GM19328 (cell line): Measurements from ENCODE around the gene DNAAF1.
A peak's percentile ranks its signal among the peaks of the same experiment; 100 is the strongest.
"Not testable (repeated sequence)": the region's sequence is repeated elsewhere in the genome, so short reads cannot be mapped to it uniquely, and the experiment has no call there.

ENCODE experiments used
- ATAC-seq: cut with Tn5 transposase; IDR thresholded peaks from one replicate; pipeline ENCODE4 v1.9.1; 2021; ENCODE audit warnings: mild to moderate bottlenecking, moderate library complexity; ENCODE audit not compliant: unreplicated experiment

Gene DNAAF1

DNA sequence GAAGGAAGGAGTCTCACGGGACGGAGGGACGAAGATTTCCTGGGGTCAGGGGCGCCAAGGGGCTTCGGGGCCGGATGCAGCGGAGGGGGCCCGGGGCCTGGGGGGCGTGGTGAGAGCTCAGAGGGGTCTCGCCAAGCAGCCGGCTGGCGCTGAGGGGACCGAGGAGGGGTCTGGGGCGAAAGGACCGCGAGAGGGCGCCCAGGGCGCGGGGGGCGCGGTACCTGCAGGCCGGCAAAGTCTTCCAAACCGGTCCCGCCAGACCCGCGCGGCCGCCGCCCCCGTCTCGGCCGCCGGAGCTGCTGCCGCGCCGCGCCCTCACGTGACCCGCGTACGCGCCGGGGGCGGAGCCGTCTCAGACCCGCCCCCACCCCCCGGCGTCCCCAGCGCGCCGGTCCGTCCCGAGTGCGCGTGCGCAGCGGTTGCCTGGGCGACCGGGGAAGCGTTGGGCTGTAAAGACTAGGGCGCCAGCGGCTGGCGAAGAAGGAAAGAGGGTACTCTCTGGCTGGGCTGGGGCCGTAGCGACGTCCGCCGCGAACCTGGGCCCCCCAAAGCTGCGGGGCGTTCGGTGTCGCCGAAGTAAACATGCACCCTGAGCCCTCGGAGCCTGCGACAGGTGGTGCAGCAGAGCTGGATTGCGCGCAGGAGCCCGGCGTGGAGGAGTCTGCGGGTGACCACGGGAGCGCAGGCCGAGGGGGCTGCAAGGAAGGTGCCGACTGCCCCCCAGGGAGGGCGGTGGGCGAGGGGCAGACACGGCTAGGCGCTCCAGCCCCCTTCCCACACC is at the start of gene DNAAF1, which contains the start of gene HSDL1:
Gene DNAAF1, plus strand, starts transcription at position 450 of the 781 bp plus-strand sequence. Its CDS starts 133 bp downstream, at position 583.
Gene HSDL1, minus strand, starts transcription at position 319 of the 781 bp plus-strand sequence. CDS start 13,856 bp downstream, outside the sequence.
- peak; percentile 92 for ATAC-seq

DNA sequence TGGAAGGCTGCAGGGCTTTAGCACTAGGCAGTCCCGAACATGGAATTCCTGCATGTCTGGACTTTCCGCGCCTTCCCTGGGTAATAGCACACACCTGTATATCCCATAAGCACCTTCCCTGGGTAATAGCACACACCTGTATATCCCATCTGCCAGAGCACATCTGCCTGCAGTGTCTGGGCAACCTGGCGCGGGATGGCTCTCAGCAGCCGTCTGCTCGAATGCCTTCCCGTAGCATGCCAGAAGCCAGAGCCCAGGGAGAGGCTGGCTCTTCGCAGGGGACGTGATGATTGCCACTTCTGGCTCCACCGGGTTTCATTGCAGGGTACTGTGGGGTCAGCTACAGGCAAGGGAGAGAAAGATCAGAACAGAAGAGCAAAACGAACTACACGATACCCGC is 49.6 kb upstream of the DNAAF1 start:
- no peak for ATAC-seq

DNA sequence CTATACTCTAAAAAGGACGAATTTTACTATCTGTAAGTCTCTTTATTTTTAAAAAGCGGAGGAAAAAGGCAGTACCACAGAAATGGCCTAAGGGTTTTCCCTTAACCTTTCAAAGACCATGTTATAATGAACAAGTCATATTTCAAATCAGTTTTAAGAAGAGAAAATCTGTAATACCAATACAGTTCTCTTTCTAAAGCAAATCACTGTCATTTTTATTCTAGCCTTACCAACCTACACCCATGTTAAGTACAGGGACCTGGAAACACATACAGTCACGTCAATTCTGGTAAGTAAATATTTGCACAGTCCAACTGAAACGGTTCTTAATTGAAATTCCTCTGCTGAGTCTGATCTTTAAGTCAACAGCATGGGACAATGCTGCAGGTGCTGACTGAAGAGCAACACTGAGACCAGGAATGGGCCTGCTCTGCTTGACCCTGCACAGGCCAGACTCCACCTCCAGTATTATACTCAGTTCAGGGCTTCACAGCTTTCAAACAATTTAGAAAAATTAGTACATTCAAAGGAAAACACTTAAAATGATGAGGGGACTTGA is 48.6 kb upstream of the DNAAF1 start:
- ATAC-seq, result no peak

DNA sequence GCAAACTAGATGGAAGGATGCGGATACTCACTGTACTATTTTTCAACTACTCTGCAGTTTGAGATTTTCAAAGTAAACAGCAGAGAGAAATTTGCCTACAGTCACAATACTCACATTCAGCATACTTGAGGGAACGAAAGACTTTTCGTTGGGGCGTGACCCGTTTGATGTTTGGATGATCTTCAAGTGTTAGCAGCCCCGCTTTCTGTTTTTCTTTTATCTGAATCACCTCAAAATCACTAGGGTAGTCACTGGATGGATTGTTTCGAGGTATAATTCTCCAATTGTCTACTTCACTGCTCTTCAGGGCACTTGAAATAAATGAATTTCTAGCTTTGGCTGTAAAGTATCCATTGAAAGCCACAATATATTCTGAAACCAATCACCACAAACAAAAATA is 46.2 kb upstream of the DNAAF1 start:
- no peak for ATAC-seq

DNA sequence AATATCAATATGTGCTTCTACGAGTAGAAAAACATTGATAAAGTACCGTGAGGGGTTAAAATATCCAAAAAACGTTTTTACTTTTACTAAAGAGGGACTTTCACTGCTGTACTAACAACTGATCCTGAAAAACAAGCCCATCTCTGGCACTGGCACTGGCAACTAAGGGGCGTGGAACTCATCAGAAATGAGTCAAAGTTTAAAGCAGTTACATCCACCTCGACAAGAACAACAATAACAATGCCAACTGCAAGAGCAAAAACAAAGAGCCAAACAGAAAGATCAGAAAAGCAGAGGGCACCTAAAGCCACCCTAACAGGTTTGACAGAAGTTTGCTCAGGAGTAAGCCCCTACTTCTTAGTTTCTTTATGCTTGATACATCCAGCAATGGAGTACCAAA is 41.4 kb upstream of the DNAAF1 start:
- ATAC-seq, result no peak

DNA sequence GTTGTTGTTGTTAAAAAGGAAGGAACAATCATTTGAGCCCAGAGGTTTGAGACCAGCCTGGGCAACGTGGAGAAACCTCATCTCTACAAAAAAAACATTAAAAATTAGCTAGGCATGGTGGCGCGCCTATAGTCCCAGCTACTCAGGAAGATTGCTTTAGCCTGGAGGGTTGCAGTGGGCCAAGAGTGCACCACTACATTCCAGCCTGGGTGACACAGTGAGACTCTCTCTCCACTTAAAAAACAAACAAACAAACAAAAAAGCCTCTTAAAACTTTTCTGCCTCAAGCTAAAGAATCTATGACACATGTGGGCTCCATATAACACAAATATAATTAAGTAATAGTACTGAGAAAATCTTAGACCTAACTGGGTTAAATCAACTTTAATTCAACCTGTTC is 40.9 kb upstream of the DNAAF1 start:
- ATAC-seq, result no peak

DNA sequence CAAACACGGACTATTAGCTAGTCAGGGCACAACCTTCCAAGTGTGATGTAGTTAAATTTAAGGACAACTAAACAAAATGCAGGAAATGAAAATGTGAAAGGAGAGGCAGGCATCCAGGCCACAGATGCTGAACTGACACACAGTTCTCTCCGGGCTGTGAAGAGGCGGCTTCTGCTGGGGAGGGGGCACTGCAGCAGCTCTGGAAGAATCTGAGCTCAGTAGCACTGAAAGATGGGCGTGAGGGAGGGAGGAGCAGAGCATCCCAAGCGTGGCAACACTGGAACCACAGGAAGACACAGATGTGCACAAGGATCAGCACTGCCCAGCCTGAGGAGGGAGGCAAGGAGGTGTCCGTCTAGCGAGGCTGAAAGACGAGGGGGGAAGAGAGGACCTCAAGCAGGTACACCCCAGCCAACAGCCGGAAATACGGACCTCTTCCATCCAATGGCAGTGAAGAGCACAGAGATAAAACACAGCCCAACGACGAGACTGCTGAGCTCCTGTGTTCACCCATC is 39.8 kb upstream of the DNAAF1 start:
- ATAC-seq, result no peak

DNA sequence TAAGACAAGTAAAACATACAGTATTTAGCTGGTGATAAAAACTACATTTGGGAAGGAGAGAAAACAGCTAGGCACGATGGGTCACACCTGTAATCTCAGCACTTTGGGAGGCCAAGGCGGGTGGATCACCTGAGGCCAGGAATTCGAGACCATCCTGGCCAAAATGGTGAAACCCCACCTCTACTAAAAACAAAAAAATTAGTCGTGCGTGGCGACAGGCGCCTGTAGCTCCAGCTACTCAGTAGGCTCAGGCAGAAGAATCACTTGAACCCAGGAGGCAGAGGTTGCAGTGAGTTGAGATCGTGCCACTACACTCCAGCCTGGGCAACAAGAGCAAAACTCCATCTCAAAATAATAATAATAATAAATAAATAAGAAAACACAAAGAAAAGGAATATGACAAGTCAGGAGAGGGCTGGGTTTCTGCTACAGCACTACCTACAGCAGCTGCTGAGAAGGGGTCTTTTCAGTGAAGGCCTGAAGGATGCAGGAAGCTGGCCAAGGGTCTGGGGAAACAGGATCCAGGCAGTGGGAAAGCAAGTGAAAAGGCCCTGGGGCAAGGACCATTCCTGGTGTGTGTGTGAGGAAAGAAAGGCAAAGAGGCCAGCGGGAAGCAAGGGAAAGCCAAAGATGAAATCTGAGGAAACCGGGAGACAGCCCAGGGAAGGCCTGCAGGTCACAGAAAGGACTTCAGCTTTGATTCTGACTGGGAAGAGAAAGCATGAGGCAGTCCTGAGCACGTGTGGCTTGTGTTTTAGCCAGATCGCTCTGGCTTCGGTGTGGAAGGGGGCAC is 39.0 kb upstream of the DNAAF1 start:
- no peak for ATAC-seq

DNA sequence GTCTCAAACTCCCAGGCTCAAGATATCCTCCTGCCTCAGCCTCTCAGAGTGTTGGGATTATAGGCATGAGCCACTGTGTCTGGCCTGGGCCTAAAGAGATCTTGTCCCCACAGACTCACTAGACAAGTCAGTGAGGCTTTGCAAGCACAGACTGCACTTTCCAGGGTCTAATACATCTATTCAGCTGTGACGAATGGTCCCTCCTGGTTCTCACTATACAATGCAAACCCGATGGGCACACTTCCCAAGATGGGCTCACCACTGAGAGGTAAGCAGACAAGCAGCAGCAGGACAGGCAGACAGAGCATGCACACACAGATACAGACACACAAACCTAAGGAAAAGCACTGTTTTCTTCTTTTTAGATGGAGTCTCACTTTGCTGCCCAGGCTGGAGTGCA is 37.2 kb upstream of the DNAAF1 start:
- no peak for ATAC-seq

DNA sequence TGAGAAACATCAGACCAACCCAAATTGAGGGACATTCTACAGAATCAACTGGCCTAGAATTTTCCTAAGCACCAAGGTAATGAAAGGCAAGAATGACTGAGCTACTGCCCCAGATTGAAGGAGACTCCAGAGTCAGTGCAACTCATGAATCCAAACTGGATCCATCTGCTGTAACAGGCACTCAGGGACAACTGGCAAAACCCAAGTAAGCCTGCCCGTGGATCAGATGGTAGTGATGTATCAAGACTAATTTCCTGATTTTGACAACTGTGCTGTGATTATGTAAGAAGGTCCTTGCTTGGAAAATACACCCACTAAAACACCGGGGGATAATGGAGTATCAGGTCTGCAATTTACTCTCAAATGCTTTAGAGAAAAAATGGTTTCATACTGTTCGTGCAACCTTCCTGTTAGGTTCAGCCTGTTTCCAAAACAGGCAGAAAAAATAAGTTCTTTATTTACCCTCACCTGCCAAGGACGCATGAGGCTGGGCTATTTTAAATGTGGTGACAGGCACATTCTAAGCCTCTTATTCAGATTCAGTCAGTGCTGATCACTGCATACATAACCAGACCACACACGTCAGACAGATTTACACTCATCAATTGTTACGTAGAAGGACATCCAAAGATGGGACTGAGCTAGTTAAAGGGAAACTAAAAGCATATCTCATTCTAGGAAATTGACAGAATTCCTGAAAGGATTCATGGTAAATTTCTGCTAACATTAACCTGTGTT is 35.3 kb upstream of the DNAAF1 start:
- no peak for ATAC-seq

DNA sequence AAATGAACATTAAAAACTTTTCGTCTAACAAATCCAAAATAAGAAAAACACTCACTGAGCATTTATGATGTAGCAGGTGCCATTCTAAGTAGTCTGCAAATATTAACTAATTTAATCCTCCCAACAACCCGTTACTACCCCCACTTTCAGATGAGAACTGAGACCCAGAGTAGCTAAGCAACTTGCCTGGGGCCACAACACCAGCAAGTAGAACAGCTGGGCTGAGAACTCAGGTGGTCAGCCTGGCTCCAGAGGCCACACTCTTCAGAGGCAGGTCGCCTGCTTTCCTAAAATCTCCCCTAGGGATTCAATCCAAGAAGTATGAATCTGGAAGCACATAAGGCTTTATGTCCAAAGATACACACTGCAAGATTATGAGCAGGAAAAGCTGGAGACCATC is 34.6 kb upstream of the DNAAF1 start:
- no peak for ATAC-seq

DNA sequence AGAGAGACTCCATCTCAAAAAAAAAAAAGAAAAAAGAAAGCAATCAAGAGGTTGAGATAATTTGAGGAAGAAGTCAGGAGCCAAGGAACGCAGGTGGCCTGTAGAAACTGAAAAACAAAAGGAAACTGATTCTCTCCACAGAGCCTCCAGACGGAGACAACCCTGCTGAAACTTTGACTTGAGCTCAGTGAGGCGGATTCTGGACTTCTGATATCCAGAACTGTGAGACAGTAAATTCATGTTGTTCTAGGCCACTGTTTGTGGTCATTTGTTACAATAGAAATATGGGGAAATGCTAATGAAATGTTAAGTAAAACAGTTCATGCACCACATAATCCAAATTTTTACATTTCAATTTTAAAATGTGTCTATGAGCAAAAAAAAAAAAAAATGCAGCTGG is 33.6 kb upstream of the DNAAF1 start:
- no peak for ATAC-seq

DNA sequence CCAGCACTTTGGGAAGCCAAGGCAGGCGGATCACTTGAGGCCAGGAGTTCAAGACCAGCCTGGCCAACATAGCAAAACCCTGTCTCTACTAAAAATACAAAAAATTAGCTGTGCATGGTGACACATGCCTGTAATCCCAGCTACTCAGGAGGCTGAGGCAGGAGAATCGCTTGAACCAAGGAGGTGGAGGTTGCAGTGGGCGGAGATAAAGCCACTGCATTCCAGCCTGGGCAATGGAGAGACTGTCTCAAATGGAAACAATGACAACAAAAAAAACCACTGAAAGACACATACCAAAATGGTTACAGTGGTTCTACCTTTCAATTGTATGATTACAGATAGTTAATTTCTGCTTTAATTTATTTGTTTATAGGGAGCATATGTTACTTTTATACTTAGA is 33.2 kb upstream of the DNAAF1 start:
- ATAC-seq, result not testable (repeated sequence)

DNA sequence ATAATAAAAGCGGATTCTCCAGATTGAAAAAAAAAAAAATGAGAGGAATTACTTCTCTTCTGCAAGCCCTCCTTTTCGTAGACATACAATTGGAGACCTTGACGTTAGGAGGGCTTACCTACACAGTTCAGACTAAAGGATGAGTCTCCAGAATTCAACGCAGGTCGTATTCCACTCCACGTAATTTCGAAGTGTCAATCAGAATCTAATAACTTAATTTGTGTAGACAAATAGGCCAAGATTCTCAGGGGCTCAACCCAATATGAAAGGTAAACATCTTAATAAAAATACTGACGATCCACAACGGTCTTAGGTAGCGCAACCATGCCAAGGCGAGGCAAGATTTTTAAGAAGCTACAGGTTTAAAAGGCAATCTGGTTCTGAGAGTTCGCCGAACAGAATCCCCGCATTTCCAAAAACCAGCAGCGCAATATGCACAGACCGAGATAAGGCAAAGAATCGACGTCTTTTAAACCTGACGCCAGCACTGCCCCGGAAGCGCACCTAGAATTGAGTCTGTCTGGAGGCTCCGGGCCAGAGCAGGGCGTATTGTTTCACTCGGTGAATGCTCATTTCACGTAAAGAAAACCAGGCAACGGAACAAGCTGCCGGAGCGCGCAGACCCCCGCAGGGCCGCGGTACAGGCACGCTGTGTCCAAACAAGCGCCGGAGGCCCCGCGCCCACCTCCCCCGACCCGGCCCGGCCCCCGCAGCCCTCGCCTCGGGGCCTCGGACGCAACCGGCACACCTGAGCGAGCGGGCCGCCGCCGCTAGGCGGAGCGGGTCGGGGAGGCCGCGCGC is 29.0 kb upstream of the DNAAF1 start:
- peak; percentile 21 for ATAC-seq

DNA sequence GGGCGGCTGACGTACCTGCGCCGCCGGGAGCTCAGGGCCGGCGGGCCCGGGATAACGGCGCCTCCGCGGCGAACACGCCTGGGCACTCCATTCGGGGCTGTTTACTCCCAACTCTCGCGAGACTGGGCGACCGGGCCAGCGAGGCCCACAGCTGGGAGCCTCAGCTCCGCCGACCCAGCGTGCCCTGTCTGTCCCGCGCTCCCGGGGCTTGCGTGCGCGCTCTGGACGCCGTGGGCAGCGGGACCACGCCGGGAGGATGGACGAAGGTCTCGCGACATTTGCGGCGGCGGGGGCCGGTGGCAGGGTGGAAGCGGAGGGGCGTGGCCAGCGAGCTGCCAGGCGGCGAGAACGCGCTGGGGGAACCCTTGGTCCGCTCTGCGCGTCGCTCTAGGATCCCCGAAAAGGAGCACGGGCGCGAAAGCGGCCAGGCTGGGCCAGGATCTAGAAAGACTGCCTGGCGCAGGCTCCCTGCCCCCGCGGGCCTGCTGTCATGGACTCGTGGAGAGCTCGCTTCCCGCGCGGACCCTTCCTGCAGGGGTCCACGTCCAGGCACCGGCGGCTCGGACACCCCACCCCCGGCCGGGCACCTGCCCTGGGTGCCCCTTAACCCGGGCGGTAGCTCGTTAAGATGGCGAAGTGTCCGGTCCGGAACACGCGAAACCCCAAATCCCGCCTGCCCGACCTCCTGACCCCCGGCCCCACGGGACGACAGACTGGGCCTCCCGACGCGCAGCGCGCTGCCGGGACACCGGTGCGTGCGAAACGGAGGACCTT is 28.2 kb upstream of the DNAAF1 start, which contains the start of gene MBTPS1:
Gene MBTPS1, minus strand, starts transcription at position 223 of the 774 bp plus-strand sequence. CDS start 15,159 bp downstream, outside the sequence.
- peak; percentile 86 for ATAC-seq

DNA sequence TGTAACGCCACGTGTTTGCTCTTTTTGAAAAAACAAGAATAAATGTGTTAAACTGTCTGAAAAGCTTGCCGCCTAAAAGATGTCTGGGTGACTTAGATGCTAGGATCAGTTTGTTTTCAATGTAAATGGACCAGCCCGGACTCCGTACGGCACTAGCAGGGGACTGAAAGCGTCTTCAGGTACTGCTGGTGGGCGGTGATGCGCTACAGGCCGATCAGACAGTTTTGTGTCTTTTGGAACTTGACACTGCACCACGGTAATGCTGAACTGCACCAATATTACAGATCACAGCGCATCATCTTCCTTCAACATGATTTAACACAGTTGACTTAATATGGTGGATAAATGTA is 27.6 kb upstream of the DNAAF1 start:
- ATAC-seq, result peak; percentile 5

DNA sequence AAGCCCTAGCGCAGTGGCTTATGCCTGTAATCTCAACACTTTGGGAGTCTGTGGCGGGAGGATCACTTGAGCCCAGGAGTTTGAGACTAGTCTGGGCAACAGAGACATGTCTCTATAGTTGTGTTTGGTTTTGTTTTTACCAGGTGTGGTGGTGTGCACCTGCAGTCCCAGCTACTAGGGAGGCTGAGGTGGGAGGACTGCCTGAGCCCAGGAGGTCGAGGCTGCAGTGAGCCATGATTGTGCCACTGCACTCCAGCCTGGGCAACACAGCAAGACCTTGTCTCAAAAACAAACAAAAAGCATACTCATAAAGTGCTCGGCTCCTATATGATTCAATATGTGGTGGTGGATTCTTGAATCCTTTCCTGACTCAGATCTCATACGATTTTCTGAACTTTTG is 26.8 kb upstream of the DNAAF1 start:
- not testable (repeated sequence) for ATAC-seq

DNA sequence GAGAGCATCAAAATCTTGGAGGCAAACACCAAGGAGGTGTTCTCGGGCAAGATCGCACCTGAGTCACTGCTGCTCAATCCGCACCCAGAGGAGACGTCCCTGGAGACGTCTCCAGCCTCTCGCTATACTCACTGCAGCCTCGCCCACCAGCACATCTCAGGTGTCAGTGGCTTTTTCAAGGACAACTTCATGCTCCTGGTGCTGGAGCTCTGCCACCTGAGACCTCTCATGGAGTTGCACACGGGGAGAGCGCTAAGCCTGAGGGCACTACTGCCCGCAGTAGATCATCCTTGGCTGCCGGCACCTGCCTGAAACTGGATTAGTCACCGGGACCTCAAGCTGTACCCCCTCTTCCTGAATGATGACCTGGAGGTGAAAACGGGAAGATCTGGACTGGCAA is 25.7 kb upstream of the DNAAF1 start:
- no peak for ATAC-seq

DNA sequence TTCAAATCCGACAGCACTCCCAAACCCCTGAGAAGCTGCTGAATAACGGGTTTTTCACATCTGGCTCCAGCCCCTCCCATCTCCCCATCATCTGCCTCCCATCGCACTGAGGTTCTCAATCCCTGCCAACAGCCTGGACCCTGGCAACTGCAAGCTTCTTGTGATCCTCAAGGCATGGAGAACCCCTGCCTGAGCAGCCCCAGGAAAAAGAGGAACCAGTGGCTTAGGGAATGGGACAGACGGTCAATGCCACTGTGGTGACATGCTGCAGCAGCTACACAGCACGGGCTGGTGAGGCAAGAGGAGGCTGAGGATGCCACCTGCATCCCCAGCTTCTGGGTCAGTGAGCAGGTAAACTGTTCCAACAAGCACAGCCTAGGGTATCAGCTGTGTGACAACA is 25.1 kb upstream of the DNAAF1 start:
- no peak for ATAC-seq
